Stimulated activated CD4-positive, alpha-beta T cell treated with anti-CD3 and anti-CD28 coated beads, Interleukin-15, amount 100 ng/mL, for 48 hours (primary cell): ENCODE results near the gene FBXL13.
"Not testable (repeated sequence)": the region's sequence is repeated elsewhere in the genome, so short reads cannot be mapped to it uniquely, and the experiment has no call there.

ENCODE experiments used
- DNase-seq, 2 donors: peaks; one replicate each; pipeline ENCODE4 v3.0.0-alpha.2; 2020; ENCODE audit warnings: low read depth in 2 of 2

The FBXL13 gene

DNA sequence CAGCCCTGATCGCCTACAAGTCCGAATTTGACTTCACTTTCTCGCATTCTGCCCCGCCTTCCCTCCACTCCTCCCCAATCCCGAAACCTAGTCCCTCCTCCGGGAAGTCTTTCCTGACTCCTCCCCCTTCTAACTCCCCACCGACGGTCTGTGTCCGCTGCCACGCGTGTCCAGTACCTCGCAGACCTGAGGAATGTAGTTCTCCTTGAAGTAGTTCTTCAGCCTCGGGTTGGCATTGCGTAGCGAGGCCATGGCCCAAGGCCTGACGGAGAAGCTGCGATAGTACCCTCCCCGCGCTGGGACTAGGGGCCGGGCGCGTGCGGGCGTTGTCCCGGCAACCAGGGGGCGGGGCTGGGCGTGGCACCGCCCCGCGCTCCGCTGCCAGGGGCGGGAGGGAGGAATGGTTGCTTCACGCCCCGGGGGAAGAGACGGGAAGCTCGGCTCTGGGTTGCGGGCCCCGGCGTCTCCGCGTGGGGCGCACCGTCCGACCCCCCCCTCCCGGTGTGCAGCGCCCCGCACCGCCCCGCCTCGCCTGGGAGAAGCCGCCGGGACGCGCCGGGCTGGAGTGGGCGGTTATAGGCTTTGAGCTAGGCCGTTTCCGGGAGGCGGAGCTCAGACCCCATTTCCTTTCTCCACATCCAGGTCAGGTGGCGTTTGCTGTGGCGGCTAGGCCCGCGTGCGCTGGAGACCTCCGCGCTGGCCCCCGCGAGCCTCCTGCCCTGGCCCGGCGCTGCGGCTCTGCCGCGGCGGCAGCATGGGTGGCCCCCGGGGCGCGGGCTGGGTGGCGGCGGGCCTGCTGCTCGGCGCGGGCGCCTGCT is at the start of gene FBXL13, which contains the start of gene ARMC10:
TSS of gene FBXL13 (minus strand) at position 278 of the 818 bp plus-strand sequence.
TSS of gene ARMC10 (plus strand) at position 622 of the 818 bp plus-strand sequence. CDS start at position 755, 133 bp downstream.
- DNase-seq = peak; percentile 77 to 85

DNA sequence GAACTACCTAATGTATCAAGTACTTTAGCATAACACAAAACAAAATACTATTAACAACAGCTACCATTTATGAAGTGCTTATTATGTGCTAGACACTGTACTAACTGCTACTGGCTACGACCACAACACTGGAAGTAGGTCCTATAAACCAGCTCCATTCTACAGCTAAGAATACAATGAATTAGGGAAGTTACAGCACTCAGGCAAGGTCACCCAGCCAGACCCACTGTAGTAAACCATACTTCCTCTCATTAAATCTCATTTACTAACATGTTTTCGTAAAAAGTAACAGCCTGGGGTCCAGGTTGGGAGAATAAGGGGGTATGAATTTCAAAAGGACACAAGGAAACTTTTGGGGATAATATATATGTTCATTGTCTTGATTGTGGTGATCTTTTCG is 48.9 kb upstream of the FBXL13 start:
- no peak for DNase-seq

DNA sequence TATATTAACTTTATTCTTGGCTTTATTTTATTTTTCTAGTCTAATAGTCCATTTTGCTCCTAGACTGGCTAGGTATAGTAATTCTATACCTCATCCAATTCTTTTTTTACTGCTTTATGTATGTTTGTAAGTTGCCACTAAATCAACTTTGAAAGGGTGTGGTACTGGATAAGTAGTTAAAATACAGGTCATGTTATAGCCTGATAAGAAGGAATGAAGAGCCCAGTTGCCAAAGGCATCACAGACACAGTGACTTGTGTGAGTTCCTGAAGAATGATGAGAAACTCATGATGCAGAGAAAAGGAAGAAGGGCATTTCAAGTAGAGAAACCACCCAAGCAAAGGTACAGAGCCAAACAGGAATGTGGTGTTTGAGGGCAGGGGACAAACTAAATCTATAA is 47.0 kb upstream of the FBXL13 start:
- no peak for DNase-seq

DNA sequence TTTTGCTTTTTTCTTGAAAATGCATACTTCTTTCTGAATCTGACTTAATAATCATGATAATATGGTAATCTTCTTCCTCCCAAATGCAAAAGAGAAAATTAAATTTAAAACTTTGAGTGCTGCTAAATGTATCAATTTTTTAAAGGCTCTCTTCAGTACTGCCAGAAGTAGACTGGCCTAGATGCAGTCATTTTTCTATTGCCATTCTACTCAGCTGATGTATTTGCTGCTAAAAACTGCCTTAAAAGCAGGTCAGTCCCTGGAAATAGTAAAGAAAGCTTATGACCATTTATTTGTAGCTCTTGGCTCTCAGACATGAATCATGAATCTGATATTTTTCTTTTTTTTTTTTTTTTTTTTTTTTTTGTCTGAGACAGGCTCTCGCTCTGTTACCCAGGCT is 45.8 kb upstream of the FBXL13 start:
- no peak for DNase-seq

DNA sequence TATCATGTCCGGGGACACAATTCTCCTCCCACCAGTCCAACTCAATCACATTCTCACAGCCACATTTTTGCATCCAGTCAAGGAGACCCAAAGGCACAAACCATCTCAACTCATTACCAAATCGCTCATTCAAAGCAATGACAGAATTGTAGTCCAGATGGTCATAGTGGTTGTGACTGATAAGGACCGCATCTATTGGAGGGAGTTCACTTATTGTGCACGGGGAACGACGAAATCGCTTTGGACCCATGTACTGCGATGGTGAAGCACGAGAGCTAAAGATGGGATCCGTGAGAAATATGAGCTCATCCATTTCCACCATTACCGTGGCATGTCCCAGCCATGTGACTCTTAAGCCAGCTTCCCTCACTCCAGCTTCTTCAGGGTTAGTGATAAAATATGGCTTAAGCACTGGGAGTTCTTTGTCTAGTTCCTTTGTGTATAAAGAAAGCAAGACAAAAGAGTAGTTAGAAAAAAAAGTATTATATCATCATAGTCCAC is 45.2 kb upstream of the FBXL13 start:
- DNase-seq = no peak

DNA sequence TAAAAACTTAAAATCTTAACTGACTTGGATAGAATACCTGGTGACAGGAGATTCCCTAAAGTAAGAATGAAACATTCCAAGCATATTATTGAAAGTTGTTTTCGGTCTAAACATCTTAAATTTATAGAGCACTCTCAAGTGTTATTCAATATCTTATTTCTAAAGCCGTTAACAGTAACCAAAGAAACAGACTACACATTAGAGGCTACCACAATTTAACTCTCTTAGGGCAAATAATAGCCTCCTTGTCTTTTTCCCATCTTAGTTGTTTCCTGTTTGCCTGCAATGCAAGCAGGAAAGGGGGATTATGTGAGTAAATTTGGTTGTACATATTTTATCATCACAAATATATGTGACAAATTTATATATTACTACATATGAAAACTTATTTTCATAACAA is 42.9 kb upstream of the FBXL13 start:
- no peak for DNase-seq

DNA sequence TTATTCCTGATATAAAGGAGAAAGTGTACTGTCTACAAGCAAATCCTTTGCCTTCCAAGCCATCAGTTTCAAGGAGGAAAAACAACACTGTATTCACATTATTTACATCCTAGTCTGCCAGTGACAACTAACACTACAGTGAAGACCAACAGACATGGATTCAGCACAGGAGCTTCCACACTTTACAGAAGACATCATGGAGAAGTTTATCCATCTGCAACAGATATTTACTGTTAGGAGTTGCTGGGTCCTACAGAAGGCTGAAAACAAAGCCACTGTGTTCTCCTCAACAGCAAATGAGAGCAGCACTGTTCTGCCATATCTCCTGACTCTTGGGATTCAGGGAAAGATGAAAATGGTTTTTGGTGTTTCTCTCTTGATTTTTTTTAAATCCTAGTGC is 42.4 kb upstream of the FBXL13 start:
- no peak for DNase-seq

DNA sequence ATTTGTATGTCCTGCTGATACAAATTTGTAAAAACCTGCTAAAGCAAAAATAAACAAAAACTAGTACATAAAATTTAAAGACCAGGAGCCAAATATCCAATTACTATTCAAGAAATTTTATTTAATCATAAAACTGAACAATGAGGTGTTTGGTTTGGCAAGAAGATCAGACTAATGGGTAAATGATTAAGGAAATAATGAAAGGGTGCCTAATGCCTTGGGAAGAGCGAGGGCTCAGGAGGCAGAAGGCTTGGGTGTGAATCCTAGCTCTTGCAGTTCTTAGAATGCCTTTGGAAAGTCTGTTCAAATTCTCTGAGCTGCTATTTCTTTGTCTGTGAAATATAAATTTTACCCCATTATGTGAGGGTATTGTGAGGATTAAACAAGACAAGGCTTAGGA is 41.9 kb upstream of the FBXL13 start:
- DNase-seq = no peak

DNA sequence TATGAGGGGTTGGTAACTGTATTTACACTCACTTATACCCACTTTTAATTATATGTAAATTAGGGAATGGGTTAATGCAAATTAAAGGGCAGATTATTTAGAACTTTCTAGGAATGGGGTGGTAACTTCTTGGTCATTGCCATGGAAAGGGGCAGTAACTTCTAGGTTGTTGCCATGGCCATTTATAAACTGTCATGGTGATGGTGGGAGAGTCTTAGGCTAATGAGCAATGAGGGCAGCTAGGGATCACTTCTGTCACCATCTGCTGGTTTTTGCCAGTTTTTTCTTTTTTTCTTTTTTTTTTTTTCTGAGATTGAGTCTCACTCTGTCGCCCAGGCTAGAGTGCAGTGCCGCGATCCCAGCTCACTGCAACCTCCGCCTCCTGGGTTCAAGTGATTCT is 41.2 kb upstream of the FBXL13 start:
- no peak for DNase-seq

DNA sequence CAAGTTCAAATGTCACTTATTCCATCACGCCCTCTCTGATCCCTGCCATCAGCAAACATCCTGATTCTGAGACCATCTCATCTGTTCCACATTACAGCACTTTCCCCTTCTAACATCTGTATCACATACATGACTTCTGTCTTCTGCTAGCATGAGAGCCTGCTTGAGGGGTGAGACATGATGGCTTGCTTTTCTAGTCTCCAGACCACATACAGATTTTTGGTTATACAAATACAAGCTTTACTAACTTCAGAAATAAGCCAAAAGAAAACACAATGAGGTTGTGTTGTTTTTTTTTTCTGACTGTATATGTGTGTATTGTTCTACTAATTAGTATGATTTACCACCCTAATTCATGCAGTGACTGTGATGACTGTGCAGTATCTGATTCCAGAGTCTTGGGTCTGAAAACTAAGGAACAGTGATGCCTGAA is 40.0 kb upstream of the FBXL13 start:
- no peak for DNase-seq

DNA sequence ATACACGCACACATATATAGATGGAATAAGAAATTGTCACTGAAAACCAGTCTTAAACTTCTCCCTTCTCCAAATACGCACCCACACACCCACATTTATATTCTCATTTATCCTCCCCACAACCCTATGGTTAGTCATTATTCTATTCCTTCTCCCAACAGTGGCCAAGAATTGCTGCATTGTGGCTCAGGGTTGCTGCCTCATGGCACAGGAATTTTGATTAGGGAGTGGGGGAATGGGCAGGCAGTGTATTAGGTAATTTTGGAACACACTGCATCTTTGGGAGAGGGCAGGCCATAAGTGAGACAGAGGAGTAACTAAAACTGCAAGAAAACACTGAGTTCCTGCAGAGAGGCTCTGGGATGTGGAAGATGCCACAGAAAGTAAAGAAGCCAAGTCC is 38.6 kb upstream of the FBXL13 start:
- DNase-seq = no peak

DNA sequence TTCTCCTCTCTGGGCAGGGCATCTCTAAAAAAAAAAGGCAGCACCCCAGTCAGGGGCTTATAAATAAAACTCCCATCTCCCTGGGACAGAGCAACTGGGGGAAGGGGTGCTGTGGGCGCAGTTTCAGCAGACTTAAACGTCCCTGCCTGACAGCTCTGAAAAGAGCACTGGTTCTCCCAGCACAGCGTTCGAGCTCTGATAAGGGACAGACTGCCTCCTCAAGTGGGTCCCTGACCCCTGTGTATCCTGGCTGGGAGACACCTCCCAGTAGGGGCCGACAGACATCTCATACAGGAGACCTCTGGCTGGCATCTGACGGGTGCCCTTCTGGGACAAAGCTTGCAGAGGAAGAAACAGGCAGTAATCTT is 32.1 kb upstream of the FBXL13 start:
- not testable (repeated sequence) for DNase-seq

DNA sequence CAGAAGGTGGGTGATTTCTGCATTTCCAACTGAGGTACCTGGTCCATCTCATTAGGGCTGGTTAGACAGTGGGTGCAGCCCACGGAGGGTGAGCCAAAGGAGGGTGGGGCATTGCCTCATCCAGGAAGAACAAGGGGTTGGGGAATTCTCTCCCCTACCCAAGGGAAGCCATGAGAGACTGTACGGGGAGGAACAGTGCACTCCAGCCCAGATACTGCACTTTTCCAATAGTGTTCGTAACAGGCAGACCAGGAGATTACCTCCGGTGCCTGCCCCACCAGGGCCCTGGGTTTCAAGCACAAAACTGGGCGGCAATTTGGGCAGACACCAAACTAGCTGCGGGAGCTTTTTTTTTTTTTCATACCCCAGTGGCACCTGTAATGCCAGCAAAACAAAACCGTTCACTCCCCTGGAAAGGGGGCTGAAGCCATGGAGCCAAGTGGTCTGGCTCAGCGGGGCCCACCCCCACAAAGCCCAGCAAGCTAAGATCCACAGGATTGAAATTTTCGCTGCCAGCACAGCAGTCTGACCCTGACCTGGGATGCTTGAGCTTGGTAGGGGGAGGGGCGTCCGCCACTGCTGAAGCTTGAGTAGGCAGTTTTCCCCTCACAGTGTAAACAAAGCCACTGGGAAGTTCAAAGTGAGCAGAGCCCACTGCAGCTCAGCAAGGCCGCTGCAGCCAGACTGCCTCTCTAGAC is 31.6 kb upstream of the FBXL13 start:
- DNase-seq = no peak

DNA sequence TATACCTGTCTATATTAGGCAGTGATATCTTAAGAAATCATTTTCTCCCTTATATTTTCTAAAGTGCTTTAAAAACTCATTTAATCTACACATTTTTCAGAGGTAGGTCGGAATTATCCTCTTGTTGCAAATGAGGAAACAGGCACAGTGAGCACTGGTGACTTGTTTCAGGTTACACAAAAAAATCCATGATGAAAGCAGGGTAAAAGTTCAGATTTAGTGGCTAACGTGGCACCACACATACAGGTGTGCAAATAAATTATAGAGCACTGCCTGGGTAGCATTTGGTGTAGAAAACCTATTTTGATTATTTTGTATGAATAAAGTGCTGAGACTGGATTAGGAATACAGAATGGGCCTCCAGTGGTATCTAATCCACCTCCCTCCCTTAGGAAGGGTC is 26.9 kb upstream of the FBXL13 start:
- no peak for DNase-seq

DNA sequence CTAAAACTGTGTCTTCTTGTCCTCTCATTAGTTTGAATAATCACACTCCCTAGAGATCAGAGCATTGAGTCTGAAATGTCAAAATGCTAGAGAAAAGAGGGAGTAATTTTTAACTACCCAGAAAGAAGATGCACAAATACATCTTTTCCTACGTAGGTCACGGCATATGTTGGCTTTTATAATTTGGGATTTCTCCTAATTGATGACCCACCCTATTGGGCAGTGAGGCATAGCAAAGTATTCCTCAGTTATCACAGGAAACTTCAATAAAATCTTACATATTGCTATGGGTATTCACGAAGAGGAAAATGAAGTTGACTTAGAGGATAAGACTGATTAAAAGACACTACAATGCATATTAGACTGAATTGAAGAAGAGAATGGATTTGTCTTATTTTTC is 25.8 kb upstream of the FBXL13 start:
- DNase-seq = no peak

DNA sequence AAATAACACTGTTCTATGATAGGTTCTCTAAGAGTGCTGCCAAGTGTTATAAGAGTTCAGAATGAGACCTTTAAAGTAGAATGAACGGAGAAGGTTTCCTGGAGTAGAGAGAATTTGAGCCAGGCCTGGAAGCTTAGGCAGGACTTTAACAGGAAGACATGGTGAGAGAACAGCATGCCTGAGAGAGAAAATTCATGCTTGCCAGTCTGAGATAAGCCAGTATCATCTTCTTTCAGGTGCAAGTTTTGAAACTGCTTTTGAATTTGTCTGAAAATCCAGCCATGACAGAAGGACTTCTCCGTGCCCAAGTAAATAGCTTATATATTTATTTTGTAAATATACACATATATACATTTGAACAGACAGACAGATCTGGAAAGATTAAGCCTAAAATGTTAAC is 22.4 kb upstream of the FBXL13 start:
- no peak for DNase-seq

DNA sequence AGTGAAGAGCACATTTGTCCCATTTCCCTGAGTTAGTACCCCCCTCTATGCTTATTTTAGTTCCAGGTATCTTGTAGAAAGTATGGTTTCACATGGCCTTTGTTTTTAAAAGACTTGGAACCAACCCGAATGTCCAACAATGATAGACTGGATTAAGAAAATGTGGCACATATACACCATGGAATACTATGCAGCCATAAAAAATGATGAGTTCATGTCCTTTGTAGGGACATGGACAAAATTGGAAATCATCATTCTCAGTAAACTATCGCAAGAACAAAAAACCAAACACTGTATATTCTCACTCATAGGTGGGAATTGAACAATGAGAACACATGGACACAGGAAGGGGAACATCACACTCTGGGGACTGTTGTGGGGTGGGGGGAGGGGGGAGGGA is 21.0 kb upstream of the FBXL13 start:
- not testable (repeated sequence) for DNase-seq

DNA sequence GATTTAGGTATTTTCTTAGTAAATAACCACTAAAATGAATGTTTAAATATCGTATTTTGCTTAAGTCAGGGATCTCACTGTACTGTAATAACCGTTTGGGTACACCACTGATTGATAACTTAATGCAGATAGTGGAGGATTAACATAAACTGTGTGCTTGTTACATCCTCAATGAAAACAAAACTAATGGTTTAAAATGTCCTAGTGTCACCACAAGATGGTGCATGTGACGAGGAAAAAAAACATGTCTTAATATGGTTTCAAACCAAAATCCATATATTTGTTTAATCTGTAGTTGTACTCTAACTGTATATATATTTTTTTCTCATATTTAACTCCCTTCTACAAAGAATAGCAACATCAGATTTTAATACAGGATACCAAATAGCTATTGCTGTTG is 19.5 kb upstream of the FBXL13 start:
- no peak for DNase-seq

DNA sequence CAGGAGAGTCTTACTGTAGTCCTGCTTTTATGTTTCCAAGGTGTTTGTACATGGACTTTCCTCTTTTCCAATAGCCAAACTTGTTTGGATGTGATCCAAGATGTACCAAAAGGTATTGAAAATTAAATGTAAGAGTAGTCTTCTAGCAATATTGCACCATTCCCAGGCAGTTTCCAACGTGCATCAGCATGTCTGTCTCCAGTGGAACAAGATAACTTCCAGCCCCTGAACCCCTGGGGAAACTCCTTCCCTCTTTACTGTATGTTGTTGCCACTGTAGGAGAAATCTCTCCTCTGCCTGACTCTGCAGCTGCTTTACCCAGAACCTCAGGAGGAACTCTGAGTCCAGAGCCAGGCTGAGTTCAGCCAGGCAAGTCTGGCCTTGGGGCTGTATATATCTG is 18.8 kb upstream of the FBXL13 start:
- DNase-seq = no peak

DNA sequence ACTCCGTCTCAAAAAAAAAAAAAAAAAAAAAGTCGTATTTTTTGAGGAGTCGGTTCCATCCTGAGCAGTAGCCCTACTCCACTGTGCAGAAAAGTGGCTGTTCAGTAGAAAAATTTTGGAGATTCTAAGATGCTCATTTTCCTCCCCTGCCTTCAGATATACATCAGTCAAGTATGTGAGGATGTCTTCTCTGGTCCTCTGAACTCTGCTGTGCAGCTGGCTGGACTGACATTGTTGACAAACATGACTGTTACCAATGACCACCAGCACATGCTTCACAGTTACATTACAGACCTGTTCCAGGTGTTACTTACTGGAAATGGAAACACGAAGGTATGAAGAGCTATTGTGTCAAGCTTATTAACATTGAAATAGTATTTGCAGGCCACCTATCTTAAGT is 17.7 kb upstream of the FBXL13 start:
- not testable (repeated sequence) for DNase-seq

DNA sequence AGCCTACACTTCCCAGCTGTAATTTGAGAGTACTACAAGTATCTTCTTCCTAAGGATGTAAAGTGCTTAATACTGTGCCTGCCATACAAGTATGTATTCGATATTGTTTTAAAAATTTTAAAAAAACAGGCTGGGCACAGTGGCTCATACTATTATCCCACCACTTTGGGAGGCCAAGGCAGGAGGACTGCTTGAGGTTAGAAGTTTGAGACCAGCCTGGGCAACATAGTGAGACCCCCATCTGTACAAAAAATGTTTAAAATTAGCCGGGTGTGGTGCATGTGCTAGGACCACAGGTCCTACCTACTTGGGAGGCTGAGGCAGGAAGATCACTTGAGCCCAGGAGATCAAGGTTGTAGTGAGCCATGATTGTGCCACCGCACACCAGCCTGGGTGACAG is 8.6 kb upstream of the FBXL13 start:
- no peak for DNase-seq

DNA sequence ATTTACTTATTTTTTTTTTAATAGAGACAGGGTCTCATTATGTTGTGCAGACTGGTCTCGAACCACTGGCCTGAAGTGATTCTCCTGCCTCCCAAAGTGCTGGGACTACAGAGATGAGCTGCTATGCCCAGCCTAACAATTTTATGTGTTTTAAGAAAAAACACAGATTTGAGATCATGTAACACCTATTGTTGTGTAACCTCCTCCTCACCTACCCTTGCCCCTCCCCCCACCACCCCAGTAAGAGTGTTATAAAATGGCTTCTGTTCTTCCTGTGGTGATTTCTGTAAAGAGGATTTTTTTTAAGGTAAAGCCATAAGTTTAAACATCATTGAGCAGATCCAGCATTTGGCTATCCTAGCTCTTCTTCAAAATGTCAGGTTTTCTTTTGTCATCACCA is 7.9 kb upstream of the FBXL13 start:
- no peak for DNase-seq

DNA sequence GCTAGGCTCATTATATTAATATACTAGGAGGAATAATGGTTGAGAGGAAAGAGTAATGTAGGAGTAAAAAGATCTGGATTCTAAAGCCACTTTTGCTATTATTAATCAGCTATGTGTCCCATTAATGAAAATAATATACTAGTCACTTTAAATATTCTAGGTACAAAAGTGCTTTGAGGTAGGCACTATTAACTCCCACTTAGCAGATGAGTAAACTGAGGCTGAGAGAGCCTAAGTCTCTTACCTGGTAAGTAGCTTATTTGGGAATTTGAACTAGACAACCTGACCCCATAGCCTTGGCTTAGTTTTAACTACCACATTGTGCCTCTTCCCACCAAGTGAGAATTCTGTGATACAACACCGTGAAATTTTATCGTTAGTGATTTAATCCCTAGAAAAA is 6.3 kb upstream of the FBXL13 start:
- no peak for DNase-seq
